HCT116 (cell line): ENCODE measurements around the gene EPB41L5. TPM values are rescaled to one million over a fixed set of nuclear protein-coding genes. Genes with fewer than 3 reads are reported as not detected.

Source experiments
- ATAC-seq: fragments of 200-7000 bp; cut with Tn5 transposase; 2 replicates; pipeline ENCODE4 v1.9.1; 2020; ENCODE audit warnings: mild to moderate bottlenecking, moderate library complexity
- BruUV-seq: library from RNA; stranded (reverse); fragments of 400-500 nt; replicated peaks from 2 replicates; lab custom pipeline; 2021; lab: Mats Ljungman, UMichigan
- CTCF ChIA-PET: fragments of 300-600 bp; sonication (Branson Sonifier 250); formaldehyde crosslinking; loops from one replicate; lab custom pipeline; 2021; ENCODE audit warnings: antibody characterized with exemption; lab: Charles Lee
- POLR2A ChIA-PET: fragments of 300-600, 350-600 bp; sonication (Branson Sonifier 250); formaldehyde crosslinking; loops from one replicate; lab custom pipeline; 2021; ENCODE audit warnings: antibody characterized with exemption; lab: Charles Lee
- RAD21 ChIA-PET, 2 experiments: fragments of 300-600 bp; sonication (Branson Sonifier 250); formaldehyde crosslinking; loops; one replicate each; lab custom pipeline; 2023; ENCODE audit warnings: low total read pairs in 2 of 2; ENCODE audit not compliant: uncharacterized antibody in 2 of 2, unreplicated experiment in 2 of 2, low non-redundant PET in 1 of 2; lab: Charles Lee
- DNase-seq: peaks from one replicate; pipeline ENCODE4 v3.0.0-alpha.2; 2010; ENCODE audit warnings: low read depth, low spot score
- H2AFZ ChIP-seq: fragments of 200-600 bp; shearing (Covaris generic), sonication (generic); 2 replicates; pipeline ENCODE4 v1.6.1; 2017; ENCODE audit warnings: low read depth, mixed run types, mixed read lengths, antibody characterized with exemption, low read length; ENCODE audit not compliant: poor library complexity, severe bottlenecking
- H3K27ac ChIP-seq: 2 replicates; pipeline ENCODE4 v1.5.1; 2012; ENCODE audit warnings: low read depth, low read length
- H3K27me3 ChIP-seq: fragments of 200-600 bp; sonication (generic); 2 replicates; pipeline ENCODE4 v1.6.1; 2016; ENCODE audit warnings: mixed run types, low read length, mixed read lengths; ENCODE audit not compliant: insufficient read depth
- H3K36me3 ChIP-seq, 2 experiments: fragments of 200-500 bp in 1 of 2; fragments of 200-600 bp in 1 of 2; sonication (Bioruptor generic) in 1 of 2; sonication (generic) in 1 of 2; 2 replicates each; pipeline versions ENCODE4 v1.5.1 to v1.6.1; 2014 to 2016; ENCODE audit warnings: low read length in 2 of 2, inconsistent platforms in 1 of 2, mixed read lengths in 1 of 2, mixed run types in 1 of 2; ENCODE audit not compliant: insufficient read depth in 2 of 2, control insufficient read depth in 1 of 2
- H3K4me1 ChIP-seq, 2 experiments: fragments of 200-600 bp in 1 of 2; sonication (generic) in 1 of 2; 2 replicates each; pipeline versions ENCODE4 v1.5.1 to v1.6.1; 2012 to 2017; ENCODE audit warnings: low read length in 2 of 2, inconsistent platforms in 1 of 2, mild to moderate bottlenecking in 1 of 2, mixed read lengths in 1 of 2, mixed run types in 1 of 2, moderate library complexity in 1 of 2; ENCODE audit not compliant: insufficient read depth in 2 of 2, control insufficient read depth in 1 of 2
- H3K4me2 ChIP-seq: fragments of 200-600 bp; sonication (generic); 2 replicates; pipeline ENCODE4 v1.6.1; 2017; ENCODE audit warnings: mixed run types, low read length, mixed read lengths
- H3K4me3 ChIP-seq, 2 experiments: fragments of 200-600 bp in 1 of 2; sonication (generic) in 1 of 2; replicated peaks in 1 of 2; 2 replicates each; pipeline ENCODE4 v1.5.1; 2011 to 2016; ENCODE audit warnings: low read length in 2 of 2, control low read depth in 1 of 2, low read depth in 1 of 2, mild to moderate bottlenecking in 1 of 2, mixed read lengths in 1 of 2, mixed run types in 1 of 2
- H3K79me2 ChIP-seq: fragments of 200-600 bp; sonication (generic); 2 replicates; pipeline ENCODE4 v1.6.1; 2017; ENCODE audit warnings: mild to moderate bottlenecking, mixed run types, low read length, moderate library complexity, mixed read lengths; ENCODE audit not compliant: insufficient read depth
- H3K9ac ChIP-seq: fragments of 200-600 bp; sonication (generic); 2 replicates; pipeline ENCODE4 v1.6.1; 2016; ENCODE audit warnings: low read length, mixed read lengths
- H3K9me2 ChIP-seq: fragments of 200-600 bp; sonication (generic), shearing (Covaris generic); 2 replicates; pipeline ENCODE4 v1.6.1; 2017; ENCODE audit warnings: mixed run types, mild to moderate bottlenecking, moderate library complexity; ENCODE audit not compliant: insufficient read depth
- H3K9me3 ChIP-seq, 2 experiments: fragments of 200-500 bp in 1 of 2; fragments of 200-600 bp in 1 of 2; sonication (Bioruptor generic) in 1 of 2; sonication (generic) in 1 of 2; 2 replicates each; pipeline ENCODE4 v1.6.1; 2014 to 2017; ENCODE audit warnings: low read length in 2 of 2, mixed read lengths in 2 of 2, inconsistent platforms in 1 of 2, low read depth in 1 of 2, mild to moderate bottlenecking in 1 of 2, mixed run types in 1 of 2, moderate library complexity in 1 of 2; ENCODE audit not compliant: control insufficient read depth in 1 of 2, insufficient read depth in 1 of 2
- H4K20me1 ChIP-seq: fragments of 200-600 bp; sonication (generic), shearing (Covaris generic); 2 replicates; pipeline ENCODE4 v1.6.1; 2017; ENCODE audit warnings: mixed run types, mild to moderate bottlenecking, moderate library complexity; ENCODE audit not compliant: insufficient read depth
- CBX3 ChIP-seq: IDR thresholded peaks from 2 replicates; pipeline ENCODE4 v1.6.1; 2012; ENCODE audit warnings: low read depth
- CEBPB ChIP-seq: IDR thresholded peaks from 2 replicates; pipeline ENCODE4 v1.6.1; 2012; ENCODE audit warnings: low read depth
- EGR1 ChIP-seq: IDR thresholded peaks from 2 replicates; pipeline ENCODE4 v1.6.1; 2012; ENCODE audit warnings: low read depth
- EZH2phosphoT487 ChIP-seq: fragments of 200-600 bp; IDR thresholded peaks from 2 replicates; pipeline ENCODE4 v1.6.1; 2018; ENCODE audit warnings: antibody characterized with exemption, borderline replicate concordance
- POLR2A ChIP-seq: IDR thresholded peaks from 2 replicates; pipeline ENCODE4 v1.7.0; 2011; ENCODE audit warnings: borderline replicate concordance; ENCODE audit not compliant: insufficient read depth, insufficient read length; ENCODE audit errors: extremely low read depth
- POLR2AphosphoS5 ChIP-seq: IDR thresholded peaks from 2 replicates; pipeline ENCODE4 v1.6.1; 2011; ENCODE audit warnings: mild to moderate bottlenecking, low read depth, low read length, moderate library complexity
- RAD21 ChIP-seq: IDR thresholded peaks from 2 replicates; pipeline ENCODE4 v1.6.1; 2012; ENCODE audit warnings: low read depth, mild to moderate bottlenecking
- REST ChIP-seq: IDR thresholded peaks from 2 replicates; pipeline ENCODE4 v1.6.1; 2012; ENCODE audit warnings: low read depth
- SP1 ChIP-seq: IDR thresholded peaks from 2 replicates; pipeline ENCODE4 v1.6.1; 2012; ENCODE audit warnings: low read depth
- SRF ChIP-seq: IDR thresholded peaks from 2 replicates; pipeline ENCODE4 v1.6.1; 2012; ENCODE audit warnings: low read depth
- TCF7L2 ChIP-seq: IDR thresholded peaks from 2 replicates; pipeline ENCODE4 v1.7.0; 2011; ENCODE audit warnings: borderline replicate concordance, inconsistent platforms; ENCODE audit not compliant: insufficient read depth, insufficient read length; ENCODE audit errors: extremely low read depth
- intact Hi-C: fragments of 100-400 bp; cut with micrococcal nuclease; formaldehyde crosslinking; loops from 2 replicates; pipeline ENCODE4 v1.10.0; 2022
- total RNA-seq: library from RNA; stranded (reverse); gene quantifications from one replicate; pipeline ENCODE4 v1.2.1, GENCODE V29; 2021; ENCODE audit not compliant: unreplicated experiment

The EPB41L5 gene
- total RNA-seq, 1 experiment from 2014 or later: 14.7 TPM

DNA sequence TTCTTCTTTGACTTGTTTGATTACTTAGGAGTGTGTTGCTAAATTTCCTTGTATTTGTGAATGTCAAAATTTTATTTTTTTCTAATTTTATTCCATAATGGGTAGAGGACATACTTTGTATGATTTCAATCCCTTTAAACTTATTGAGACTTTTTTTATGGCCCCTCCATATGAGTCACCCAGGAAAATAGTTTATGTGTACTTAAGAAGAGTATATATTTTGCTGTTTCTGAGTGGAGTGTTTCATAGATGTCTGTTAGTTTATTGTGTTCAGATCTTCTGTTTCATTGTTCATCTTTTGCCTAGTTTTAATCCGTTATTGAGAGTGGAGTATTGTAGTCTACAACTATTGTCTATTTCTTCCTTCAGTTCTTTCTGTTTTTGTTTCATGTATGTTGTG is 81.9 kb downstream of the EPB41L5 start (continued):
- no peak for TF ChIP-seq RAD21

- ATAC-seq: no peak
- no peak overlapping the region for H3K27ac ChIP-seq
- no peak overlapping the region for H3K4me2 ChIP-seq
- no peaks in the 10 kb centered on the region for H3K27me3 ChIP-seq
- CTCF ChIA-PET: no interaction called here
- H3K36me3 ChIP-seq: no peaks in the 10 kb centered on the region; a peak in 1 of 4 replicates
- no peaks in the 10 kb centered on the region for H4K20me1 ChIP-seq
- H3K9me3 ChIP-seq: no peaks in the 10 kb centered on the region
- DNase-seq: no peak
- no peak overlapping the region for H3K4me3 ChIP-seq
- intact Hi-C loops: no loop called here
- POLR2A ChIA-PET: no interaction called here
- BruUV-seq: no TSS peak
- no peaks in the 10 kb centered on the region for H3K79me2 ChIP-seq
- TF ChIP-seq REST (no peak), CEBPB (no peak), SP1 (no peak), SRF (no peak), EZH2phosphoT487 (no peak), RAD21 (no peak), POLR2A (no peak), CBX3 (no peak), POLR2AphosphoS5 (no peak), EGR1 (no peak), TCF7L2 (no peak)
- no peak overlapping the region for H3K9ac ChIP-seq
- no peak overlapping the region for H2AFZ ChIP-seq
- no peaks in the 10 kb centered on the region for H3K4me1 ChIP-seq
- no peaks in the 10 kb centered on the region for H3K9me2 ChIP-seq
- RAD21 ChIA-PET: no interaction called here
Measured at GRCh38 chr2:120100627-120101026, 87.8 kb downstream of the EPB41L5 start.
